ENCODE results near the gene RBPMS2. TPM values are rescaled to one million over a fixed set of nuclear protein-coding genes. Genes with fewer than 3 reads are reported as not detected.
A peak's percentile ranks its signal among the peaks of the same experiment; 100 is the strongest.

RBPMS2 gene
- total RNA-seq, 1 donor from 2014 or later, result under 0.01 TPM

DNA sequence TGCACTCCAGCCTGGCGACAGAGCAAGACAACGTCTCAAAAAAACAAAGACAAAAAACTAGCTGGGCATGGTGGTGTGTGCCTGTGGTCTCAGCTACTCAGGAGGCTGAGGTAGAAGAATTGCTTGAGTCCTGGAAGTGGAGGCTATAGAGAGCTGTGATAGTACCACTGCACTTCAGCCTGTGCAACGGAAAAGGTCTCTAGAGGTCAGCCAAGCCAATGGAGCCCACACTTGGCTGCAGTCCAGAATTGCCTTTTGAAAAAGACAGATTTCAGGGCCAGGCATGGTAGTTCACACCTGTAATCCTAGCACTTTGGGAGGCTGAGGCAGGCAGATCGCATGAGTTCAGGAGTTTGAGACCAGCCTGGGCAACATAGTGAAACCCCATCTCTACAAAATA is 8.4 kb upstream of the RBPMS2 start:
- DNase-seq (ENCODE audit: low read depth in 2 of 2), result peak in 1 of 2 donors; percentile 10

DNA sequence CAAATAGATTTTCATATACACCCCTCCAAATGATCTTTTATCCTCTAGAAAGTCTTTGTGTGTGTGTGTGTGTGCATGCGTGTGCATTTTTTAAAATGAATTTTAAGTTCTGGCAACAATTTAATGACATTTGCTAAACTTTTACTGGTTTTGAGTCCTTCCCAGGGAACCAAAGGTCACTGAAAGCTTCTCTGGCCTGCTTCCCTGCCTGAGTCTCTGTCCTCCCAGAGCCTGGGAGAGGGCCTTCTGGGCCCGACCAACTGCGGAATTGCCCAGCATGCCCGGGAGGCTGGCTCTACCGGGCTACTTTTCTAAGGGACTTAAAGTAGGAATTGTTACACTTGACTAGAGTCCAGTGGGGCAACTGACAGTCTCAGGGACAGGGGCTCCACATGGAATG is 7.4 kb upstream of the RBPMS2 start:
- DNase-seq (ENCODE audit: low read depth in 2 of 2), result no peak

DNA sequence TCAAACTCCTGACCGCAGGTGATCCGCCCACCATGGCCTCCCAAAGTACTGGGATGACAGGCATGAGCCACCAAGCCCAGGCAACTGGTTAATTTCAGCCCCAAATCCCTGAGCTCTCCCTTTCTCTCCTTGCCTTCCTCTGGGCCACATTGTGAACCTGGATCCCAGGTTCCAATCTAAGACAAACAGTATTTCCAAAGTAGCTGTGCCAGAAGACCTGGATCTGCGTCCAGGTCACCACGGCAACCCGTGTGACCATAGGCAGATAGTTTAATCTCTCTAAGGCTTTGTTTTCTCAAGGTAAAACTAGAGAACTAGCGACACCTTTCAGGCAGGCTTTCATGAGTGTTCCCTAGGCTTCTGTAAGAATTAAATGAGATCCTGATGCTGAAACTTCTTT is 5.9 kb upstream of the RBPMS2 start:
- no peak for DNase-seq (ENCODE audit: low read depth in 2 of 2)

DNA sequence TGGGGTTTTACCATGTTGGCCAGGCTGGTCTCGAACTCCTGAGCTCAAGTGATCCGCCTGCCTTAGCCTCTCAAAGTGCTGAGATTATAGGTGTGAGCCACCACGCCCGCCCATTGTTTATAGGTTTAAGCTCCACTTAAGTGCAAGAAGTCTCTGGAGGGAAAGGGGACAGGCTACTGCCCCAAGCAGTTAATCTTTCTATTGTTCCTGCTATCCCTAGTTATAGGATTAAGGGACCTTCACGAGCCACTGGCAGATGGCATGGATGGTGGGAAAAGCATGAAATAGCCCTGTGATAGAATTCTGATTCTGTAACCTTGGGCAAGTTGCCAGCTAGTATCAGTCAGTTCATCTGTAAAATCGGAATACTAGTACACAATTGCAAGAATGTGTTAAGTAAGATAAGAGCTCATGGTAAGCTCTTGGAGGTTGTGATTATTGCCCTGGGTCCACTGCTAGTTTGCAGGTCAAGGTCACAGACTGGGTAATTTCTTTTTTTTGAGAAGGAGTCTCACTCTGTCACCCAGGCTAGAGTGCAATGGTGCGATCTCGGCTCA is 5.3 kb upstream of the RBPMS2 start:
- DNase-seq (ENCODE audit: low read depth in 2 of 2), result no peak

DNA sequence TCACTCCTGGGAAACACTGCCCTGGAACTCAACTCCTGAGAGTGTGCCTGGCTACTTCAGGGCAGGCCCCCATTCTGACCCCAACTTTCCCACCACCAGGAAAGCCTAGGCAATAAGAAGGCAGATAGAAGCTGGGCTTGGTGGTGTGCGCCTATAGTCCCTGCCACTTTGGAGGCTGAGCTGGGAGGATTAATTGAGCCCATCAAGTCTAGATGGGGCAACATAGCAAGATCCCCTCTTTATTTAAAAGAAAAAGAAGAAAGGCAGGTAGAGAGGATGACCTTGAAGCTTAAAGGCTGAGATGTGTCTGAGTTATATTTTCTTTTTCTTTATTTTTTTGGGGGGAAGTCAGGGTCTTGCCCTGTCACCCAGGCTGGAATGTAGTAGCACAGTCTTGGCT is 4.2 kb upstream of the RBPMS2 start:
- no peak for DNase-seq (ENCODE audit: low read depth in 2 of 2)

DNA sequence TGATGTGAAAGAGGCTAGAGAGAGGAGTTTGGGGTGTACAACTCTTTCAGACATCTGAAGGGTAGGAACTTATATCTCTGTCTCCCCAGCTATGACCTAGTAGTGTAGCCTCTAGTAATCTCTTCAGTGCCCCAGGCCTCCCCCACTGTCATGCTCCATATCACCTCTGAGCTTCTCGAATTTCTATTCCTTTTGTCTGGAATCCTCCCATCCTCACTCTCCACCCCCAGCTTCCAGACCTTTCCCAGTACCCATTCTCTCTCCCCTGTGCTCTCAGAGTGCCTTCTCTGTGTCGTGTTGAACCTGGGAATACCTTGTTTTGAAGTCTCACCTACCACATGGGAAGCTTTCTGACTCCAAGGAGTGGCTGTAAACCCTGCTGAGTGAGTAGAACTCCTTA is 3.6 kb upstream of the RBPMS2 start:
- no peak for DNase-seq (ENCODE audit: low read depth in 2 of 2)

DNA sequence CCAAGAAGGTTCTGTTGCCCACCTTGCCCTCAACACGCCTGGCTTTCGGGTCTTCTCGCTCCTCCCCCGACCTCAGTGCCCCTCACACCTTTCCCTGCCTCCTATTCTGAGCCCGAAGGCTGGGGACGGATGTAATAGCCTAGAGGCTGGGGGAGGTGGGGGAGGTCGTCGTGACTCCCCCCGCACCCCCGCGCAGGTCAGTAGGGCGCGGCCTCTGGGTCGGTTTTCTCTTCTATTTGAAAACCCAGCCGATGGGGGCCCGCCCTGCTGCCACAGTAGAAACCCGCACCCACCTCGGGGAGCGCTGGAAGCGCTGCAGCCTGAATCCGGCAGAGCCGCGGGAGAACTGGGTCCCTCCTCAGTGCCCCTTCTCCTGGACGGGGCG is 1.0 kb upstream of the RBPMS2 start:
- no peak for DNase-seq (ENCODE audit: low read depth in 2 of 2)

DNA sequence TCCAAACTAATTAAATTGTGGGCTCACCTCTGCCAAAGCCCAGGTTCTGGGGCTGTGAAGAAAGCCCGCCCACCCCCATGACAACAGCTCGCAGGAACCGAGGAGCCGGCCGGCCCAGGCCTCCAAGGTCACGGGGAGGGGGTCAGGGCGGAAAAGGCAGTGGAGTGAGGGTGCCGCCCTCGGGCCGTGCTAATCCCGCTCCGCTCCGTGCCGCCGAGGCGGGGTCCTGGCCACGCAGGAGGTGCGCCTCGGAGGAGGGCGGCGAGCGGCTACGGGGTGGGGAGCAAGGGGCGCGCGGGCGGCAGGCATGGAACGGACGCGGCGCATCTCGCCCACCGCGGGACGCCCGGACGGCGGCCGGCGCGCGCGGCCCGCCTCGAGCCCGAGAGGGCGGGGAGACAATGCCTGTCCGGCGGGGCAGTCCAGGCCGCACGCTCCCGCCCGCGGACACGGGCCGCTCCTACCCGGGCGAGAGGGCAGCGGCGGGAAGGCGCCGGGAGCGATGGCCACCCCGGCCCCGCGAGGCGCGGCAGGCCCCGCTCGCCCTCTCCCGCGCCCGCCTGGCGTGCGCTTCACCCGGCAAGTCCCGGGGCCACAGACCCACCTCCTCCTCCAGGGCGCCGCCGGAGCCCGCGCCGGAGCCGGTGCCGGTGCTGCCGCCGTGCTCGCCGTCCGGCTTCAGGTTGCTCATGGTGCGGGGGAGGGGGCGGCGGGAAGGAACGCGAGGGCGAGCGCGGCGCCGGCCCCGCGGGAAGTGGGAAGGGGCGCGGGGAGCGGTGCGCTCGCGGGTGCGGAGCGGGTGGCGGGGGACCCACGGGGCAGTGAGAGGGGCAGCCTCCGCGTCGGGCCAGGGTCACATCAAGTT is 528 bp downstream of the RBPMS2 start:
- DNase-seq (ENCODE audit: low read depth in 2 of 2), result peak in 1 of 2 donors; percentile 16

DNA sequence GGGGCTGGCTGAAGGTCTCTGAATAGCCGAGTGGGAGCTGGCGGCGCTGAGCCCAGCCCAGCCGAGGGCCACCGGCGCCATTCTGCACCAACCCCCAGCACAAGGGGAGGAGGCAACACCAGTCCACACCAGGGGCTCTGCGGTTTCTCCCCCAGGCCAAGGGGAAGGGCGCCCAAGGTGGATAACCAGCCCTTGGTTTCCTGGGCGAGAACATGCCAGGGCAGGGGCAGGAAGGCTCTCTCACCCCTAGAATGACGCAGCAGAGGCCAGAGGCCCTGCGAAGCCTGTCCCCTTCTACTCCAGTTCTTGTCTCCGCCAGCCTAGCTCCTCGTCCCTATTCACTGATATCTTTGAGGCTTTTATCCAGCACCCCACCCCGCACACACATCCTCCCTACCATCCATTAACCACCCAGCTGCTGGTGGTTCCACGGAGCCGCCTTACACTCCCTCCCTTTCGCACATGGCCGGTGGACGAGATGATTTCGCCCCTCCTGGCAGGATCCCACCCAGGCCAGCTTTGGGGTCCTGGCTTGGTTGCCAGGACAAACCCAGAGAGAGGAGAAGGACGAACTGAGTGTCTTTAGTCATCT is 1.3 kb downstream of the RBPMS2 start:
- DNase-seq (ENCODE audit: low read depth in 2 of 2), result no peak

DNA sequence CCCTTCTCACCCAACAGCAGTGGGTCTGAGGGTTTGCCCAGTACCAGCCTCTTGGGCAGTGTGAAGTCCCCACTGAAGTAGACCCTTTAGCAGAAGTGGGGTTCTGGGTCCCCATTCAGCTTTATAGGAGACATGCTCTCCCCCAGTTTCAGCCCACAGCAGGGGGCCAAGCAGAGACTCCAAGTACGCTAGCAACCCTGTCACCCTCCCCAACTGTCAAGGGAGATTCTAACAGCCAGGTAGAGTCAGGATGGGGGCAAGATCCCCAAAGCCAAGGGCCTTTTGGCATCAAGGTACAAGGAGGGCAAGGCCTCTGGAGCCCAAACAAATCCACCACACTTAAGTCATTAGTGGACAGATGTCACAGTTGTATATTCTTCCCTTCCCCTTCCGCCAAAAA is 1.8 kb downstream of the RBPMS2 start:
- DNase-seq (ENCODE audit: low read depth in 2 of 2), result no peak

DNA sequence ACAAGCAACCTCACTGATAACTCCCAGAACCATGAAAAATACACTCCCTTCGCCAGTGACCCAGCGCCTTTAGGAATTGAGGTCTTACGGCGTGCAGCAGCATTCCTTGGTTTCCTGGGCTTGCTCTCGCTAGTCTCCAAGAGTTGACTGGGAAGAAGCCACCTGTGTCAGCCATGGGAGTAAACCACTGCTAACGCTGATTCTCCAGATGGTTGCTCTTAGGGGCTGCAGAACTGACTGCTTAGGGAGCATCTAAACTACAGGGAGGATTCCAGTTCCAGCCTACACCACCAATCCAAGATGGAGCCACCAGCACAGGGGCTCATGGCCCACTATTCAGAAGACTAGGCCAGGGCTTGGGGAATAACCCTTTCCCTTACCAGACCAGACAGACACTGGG is 2.4 kb downstream of the RBPMS2 start:
- no peak for DNase-seq (ENCODE audit: low read depth in 2 of 2)

DNA sequence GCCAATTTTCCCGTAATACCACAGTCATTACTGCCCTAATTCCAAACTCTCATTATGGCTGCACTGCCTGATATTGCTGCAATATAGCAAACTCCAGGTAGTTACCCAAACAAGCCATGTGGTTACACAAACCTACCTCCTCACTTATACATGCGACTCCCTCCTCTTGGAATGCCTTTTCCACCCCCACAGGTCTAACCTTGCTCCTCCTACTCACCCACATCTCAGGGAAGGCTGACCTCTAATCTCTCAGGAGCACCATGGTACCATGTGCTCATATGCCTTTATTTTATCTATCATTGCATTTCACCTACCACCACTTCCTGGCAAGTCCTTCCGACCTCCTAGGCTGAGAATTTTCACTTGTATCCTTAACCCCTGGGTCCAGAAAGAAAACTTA is 2.9 kb downstream of the RBPMS2 start:
- no peak for DNase-seq (ENCODE audit: low read depth in 2 of 2)

DNA sequence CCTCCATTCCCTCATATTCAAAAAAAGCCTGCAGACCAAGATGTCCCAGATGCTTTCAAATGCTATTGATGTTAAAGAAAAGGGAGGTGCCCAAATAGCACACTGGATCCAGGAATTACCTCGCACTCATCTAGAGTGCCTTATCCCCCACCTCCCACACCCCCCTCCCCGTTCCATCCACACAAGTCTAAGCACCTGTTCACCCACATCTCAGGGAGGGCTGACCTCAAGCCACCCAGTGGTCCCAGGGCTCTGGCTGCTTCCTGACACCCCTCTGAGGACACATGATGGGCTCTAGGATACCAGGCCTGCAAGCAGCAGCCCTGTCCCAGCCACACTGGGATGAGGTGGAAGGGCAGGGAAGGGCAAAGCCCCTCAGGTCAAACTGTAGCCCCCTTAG is 4.8 kb downstream of the RBPMS2 start:
- no peak for DNase-seq (ENCODE audit: low read depth in 2 of 2)

DNA sequence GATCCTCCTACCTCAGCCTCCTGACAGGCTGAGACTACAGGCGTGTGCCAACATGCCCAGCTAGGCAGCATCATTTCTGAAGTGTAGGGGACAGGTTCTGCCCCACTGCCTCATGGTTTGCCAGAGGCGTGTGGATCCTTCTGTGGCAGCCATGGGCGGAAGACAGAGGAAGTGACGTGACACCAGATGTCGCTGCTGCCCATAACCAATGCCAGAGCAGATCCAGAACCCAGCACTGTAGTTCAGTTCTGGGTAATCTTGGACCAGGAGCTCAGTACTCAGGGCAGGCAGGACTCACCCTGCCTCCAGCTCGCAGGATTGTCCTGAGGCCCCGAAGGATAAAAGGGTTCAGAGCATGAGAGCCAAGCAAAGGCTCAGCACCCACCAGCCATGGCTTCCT is 8.2 kb downstream of the RBPMS2 start:
- no peak for DNase-seq (ENCODE audit: low read depth in 2 of 2)

DNA sequence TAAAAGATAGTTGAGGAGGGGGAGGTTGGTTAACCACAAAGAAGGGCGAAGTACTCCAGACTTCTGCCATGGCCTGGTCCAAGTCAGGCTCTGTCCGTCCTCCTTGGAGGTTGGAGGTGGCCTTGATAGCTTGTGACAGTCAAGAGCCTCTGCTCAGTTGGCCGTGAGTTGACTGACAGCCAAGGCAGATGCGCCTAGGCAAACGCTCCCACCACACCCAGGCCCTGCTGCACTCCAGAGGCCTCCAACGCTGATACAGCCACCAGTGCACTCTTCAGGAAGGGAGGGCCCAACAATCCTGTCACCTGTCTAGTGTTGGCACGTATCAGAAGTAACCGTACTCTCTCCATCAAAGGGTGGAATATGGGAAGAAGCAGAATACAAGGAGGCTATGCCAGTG is 9.3 kb downstream of the RBPMS2 start:
- DNase-seq (ENCODE audit: low read depth in 2 of 2), result no peak

DNA sequence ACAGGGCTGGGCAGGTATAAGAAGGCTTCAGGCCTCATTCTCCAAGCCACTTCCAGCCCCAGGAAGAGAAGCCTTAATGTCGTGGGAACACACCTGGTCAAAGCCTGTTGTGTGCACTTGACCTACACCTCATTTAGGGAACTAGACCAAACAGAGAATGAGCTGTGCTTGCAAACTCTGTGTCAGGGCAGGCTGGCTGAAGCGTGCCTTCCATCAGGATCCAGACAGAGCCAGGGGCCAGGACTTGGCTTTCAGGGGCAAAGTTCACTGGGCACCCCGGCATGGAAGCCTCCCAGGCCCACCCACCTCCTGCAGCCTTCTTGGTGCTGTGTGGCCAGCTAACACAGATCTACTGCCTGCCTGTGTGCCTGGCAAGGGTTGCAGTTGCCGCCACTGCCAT is 11.5 kb downstream of the RBPMS2 start:
- DNase-seq (ENCODE audit: low read depth in 2 of 2), result no peak

DNA sequence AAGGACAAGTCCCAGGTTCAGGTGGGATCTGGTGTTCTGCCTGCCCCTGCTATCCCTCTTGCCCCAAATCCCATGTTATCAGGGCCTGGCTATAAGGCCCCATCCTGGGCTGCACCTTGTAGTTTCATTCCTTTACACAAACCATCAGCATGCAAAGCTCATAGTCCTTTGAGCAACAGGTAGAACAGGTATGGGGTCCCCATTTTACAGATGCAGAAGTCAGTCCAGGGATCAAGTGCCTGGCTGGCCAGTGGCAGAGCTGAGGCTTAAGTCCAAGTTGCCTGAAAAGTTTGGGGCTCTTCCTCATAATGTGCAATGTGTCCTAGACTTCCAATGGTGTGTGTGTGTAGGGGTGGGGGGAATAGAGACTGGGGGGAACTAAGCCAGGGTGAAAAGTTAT is 11.9 kb downstream of the RBPMS2 start:
- DNase-seq (ENCODE audit: low read depth in 2 of 2), result no peak

DNA sequence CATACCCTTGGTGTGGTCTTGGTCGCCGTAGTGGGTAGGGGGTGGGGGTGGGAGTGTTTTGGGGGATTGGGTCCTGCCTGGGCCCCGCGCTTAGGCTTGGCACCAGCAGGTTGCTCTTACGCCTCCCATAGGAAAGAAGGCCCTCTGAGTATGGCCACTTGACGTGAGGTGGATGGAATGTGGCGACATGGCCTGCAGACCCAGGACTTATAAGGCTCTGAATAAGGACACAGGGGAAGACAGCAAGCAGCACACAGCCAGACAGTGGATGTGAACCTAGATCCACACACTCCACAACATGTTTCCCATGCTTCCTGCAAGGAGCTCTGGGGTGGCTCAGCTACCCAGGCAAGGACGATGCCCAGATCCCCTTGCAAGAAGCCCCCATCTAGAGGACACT is 12.4 kb downstream of the RBPMS2 start:
- DNase-seq (ENCODE audit: low read depth in 2 of 2), result no peak

DNA sequence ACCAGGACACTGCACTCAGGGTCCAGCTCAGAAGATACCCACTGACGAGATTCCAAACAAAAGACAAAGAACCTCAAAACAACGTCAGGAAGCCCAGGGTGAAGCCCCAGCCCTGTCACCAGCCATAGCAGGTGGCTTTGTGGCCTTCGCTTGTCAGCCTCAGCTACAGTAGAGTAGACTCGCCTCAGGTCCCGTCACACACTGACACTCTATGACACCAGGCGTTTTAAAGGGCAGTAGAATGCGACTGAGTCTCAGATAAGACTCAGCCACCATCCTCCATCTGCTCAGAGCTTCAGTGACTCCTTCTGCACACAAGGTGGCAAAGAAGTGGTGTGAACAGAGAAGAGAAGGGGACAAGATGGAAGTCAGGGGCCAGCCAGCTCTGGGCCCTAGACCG is 12.8 kb downstream of the RBPMS2 start:
- DNase-seq (ENCODE audit: low read depth in 2 of 2), result no peak

DNA sequence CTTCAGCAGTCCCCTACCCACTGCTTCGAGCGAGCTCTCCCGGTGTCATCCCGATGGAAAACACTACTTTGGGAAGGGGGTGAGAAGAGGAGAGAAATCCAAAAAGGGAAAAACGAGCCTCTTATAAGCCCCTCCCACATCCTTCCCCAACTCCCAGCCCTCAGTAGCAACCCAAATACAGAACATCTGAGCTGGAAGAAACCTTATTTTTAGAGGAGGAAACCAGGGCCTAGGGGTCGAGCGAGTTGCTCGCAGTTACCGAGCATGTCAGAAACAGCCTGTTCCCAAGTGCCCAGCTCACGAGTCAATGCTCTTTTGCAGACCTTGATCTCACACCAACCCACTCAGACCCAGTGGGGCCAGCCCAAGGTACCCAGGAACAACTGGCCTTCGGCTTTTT is 14.2 kb downstream of the RBPMS2 start:
- DNase-seq (ENCODE audit: low read depth in 2 of 2), result no peak

DNA sequence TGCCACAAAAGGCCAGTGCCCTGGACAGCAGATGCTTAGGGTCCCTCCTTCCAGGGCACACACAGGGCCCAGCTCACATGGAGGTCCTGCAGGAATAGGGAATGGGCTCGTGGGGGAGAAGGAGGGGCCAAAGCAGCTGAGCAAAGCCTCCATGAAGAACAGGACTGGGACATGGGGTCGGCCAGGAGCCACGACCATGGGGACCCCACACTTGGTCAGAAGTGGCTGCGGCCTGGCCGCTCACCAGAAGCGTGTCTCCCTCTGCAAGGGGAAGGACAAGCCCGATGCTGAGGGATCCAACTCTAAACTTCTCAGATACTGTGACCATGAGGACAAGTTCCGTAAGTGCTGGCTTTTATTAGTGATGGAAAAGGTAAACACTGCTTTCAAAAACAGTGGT is 15.3 kb downstream of the RBPMS2 start:
- DNase-seq (ENCODE audit: low read depth in 2 of 2), result no peak

DNA sequence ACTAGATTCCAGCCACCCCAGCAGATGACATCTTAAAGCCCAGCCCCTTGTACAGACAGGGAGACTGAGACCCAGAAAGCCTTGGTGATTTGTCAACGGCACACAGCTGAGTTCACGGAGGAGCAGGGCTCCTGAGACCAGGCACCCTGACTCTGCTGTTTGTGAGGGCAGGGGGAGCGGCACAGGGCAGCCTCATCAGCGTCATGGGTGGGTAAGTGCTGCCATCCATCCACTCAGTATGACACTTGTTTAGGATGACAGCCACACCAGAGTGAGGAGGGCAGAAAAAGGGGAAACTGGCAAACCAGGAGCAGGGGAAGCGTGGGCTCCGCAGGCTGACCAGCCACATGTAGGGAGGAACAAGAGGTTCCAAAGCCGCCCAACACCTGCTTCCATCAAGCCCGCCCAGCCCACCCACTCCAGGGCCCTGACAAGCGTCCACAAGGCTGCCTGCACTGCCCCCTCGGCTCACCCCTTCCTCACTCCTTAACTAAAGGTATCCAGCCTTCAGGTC is 19.9 kb downstream of the RBPMS2 start:
- DNase-seq (ENCODE audit: low read depth in 2 of 2), result no peak

Data from dermis microvascular lymphatic vessel endothelial cell (primary cell).